Measurements from ENCODE around the gene ECHS1.

ECHS1 gene

GRCh38 chr10:133339708-133340380, 33.3 kb downstream of the ECHS1 start:
- no peak for DNase-seq

- no peak for DNase-seq
These were observed 34.8 kb downstream of the ECHS1 start for GRCh38 chr10:133338080-133339071.

DNA sequence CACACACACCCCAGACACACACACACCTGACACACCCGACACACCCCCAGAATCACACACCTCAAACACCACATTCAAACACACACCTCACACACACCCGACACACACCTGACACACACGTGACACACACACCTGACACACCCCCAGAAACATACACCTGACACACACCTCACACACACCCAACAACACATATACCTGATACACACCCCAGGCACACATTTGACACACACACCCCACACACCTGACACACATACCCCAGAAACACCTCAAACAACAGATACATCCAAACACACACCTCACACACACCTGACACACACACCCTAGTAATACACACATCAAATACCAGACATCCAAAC, 35.8 kb downstream of the ECHS1 start:
- no peak for DNase-seq

DNA sequence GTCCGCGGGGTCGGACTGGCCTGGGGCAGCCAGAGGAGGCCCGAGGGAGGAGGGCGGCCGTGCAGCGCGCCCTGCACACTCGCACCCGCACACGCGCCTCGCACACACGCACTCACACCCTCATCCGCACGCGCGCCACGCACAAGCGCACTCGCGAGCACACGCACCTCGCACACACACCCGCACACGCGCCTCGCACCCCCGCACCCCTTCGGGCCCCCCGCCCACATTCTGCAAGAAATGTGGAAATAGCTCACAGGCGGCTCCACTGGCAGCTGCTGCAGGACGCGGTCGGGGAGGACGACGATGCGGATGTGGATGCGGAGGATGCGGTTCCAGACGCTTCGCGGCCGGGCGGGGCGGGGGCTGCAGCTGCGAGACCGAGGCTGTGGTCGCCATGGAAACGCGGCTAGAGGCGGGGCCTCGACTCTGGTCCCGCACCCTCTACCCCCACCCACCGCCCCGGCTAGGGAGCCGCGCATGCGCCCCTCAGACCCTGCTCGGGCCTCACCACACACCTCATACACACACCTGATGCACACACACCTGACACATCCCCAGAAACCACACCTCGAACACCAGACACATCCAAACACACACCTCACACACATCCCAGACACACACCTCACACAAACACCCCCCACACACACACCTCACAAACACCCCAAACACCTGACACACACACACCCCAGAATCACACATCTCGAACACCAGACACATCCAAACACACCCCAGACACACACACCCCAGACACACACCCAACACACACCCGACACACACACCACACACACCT, 36.4 kb downstream of the ECHS1 start, which contains the start of gene CALY:
Gene CALY (minus strand): TSS at position 320 of the 793 bp plus-strand sequence. CDS start 7,907 bp downstream, outside the sequence.
- no peak for DNase-seq

GRCh38 chr10:133336118-133336576, 37.0 kb downstream of the ECHS1 start:
- DNase-seq, result no peak

GRCh38 chr10:133335246-133336117, 37.7 kb downstream of the ECHS1 start:
- peak; percentile 35 for DNase-seq

GRCh38 chr10:133334503-133335245, 38.5 kb downstream of the ECHS1 start:
- DNase-seq, result no peak

DNA sequence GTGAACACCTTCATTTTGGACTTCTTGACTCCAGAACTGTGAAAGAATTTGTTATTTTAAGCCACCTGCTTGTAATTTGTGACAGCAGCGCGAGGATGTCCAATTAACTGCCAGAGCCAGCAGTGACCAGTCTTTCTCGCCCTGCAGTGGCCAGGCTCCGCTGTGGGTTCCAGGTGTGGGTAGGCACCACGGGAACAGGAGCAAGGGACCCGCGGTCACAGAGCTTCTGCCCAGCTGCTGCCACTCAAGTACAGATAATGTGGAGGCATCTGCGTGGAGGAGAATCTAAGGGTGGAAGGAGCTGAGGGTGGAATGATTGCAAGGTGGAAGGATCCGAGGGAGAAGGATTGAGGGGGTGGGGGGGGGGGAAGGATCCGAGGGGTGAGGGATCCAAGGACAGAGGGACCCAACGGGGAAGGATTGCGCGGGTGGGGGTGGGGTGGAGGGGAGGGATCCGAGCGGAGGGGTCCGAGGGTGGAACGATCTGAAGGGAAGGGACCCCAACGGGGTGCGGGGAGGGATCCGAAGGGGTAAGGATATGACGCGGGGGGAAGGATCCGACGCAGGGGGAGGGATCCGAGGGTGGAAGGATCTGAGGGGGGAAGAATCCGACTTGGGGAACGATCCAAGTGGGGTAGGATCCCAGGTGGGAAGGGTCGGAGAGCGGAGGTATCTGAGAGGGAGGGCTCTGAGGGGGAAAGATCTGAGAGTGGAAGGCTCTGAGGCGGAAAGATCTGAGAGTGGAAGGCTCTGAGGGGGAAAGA, 40.0 kb downstream of the ECHS1 start:
- no peak for DNase-seq

DNA sequence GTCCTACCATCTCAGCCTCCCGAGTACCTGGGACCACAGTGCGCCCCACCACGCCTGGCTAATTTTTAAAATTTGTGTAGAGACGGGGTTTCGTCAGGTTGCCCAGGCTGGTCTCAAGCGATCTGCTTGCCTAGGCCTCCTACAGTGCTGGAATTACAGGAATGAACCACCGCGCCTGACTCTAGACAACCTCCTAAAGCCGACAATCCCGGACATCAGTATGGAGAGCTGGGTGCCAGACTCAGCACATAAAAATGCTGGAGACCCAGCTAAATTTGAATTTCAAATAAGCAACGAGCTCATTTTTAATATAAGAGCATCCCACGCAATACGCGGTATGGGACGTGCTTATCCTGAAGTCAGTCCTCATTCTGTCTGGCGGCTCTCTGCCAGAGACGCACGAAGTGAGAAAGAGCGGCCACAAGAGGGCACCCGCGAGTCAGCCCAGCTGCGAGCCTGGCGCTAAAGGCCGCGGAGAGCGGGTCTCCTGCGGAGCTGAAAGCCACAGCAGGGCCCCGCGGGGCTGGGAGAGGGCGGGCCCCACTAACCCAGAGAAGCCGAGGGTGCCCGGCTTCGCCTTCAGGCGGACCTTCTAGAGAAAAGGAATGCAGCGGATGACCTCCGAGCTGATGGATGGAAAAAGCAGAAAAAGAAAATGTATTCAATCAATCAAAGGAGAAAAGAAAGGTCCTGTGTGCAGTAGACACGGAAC, 43.5 kb downstream of the ECHS1 start:
- DNase-seq, result peak; percentile 84

GRCh38 chr10:133328358-133329343, 44.5 kb downstream of the ECHS1 start:
- DNase-seq, result no peak

DNA sequence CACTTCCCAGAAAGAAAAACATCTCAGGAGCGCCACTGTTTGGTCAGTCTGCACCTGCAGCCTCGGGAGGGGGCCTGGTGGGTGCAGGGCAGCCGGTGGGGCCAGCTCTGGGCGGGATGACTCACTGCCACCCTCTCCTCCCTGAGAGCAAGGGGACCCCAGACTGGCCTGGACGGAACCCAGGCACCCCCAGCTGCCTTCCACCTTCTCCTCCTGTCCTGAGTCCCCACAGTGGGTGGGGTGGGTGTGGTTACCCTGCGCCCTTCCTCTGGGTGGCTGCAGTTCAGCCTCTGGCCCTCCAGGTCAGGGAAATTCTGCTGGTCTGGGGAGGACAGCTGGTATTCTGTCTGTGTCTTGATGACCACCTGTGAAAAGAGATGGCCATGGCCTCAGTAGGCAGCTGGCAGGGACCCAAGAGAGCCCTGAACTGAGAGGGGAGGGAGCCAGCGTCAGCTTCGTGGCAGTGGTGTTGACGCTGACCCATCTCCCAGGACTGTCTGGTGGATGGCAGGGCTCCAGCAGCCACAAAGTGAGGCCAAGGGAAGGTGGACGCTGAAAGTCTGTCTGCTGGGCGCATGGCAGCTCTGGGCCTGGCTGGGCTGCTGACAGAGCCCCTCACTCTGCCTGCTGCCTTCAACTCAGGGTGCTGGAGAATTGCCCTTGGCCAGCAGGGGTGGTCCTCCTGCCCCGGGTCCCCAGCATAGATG, 45.4 kb downstream of the ECHS1 start:
- no peak for DNase-seq

DNA sequence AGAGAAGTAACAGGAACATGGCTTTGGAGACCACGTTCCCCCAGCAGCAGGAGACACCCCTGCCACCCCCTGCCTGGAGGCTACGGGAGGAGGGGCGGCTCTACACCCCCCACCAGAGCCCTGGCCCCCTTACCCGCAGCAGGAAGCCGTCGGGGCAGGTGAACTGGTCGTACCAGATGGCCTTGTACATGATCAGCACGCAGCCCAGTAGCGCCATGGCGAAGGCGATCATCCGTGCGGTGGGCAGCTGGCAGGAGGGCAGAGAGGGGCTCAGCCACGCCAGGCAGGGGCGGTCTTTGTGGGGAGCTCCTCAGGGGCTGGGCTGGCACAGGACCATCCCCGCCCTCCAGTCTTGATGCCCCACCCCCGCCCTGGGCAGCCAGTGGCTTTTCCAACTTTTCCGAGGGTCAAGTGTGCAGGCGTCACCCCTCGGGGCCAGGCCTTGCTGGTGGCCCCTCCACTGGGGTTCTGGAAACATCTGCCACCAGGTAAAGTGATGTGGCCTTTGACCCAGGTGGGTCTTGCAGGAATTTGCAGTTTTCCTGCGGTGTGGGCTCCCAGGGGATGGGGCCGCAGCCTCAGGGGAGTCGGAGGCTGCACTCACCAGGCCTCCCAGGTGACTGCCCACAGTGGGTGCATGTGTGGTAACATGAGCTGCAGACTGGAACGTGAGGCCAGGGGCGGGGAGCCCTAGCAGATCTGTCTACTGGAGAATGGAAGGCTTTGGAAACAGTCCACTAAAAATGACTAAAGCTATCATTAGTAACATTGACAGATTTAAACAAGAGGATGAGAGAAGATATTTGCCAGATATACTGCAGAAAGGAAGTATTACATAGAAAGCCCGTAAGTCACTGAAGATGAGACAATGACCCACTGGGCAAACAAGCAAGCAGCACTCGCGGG, 46.2 kb downstream of the ECHS1 start:
- DNase-seq, result no peak

DNA sequence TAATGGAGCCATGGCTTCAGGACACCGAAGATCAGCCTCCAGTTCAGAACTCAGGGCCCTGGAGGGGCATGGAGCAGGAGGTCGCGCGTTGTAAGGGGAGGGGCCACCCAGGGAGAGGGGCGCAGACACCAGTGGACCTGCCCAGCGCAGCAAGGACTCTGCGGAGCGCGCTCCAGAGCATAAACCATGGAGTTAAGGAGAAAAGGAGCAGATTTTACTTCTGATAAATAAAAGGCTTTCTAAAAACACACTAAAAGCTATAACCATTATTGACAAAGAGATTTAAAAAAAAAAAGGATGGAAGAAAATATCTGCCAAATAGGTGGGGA, 47.0 kb downstream of the ECHS1 start:
- no peak for DNase-seq

GRCh38 chr10:133325440-133326222, 47.5 kb downstream of the ECHS1 start:
- DNase-seq, result no peak

DNA sequence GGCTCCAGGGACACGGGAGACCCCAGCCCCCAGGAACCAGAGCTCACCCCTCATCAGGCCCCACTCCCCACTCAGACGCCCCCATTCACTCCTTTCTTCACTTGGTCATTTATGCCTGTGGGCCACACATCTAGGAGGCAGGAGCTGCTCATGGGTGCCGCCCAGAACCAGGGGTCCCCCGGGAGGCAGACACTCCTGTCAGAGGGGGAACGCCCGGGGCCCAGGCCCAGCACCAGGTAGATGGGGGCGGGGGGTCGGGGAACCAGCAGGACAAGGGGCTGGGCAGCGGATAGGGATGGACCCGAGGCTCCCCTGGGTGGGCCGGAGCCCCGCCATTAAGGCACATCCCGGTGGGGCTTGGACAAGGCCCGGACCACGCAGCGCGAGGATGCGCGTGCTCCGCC, 48.3 kb downstream of the ECHS1 start:
- no peak for DNase-seq

Measured in fibroblast of skin of scalp (primary cell).